Calu3 (cell line): ENCODE results near the gene TOPAZ1. TPM values are rescaled to one million over a fixed set of nuclear protein-coding genes. Genes with fewer than 3 reads are reported as not detected.

Source experiments
- BruUV-seq: library from RNA; stranded (reverse); fragments of 400-500 nt; replicated peaks from 2 replicates; lab custom pipeline; 2021; lab: Mats Ljungman, UMichigan
- CTCF ChIA-PET: fragments of 300-600 bp; sonication (Branson Sonifier 250); formaldehyde crosslinking; loops from one replicate; lab custom pipeline; 2022; ENCODE audit warnings: antibody characterized with exemption; lab: Charles Lee
- DNase-seq: peaks from one replicate; pipeline ENCODE4 v3.0.0; 2022
- H3K27ac Mint-ChIP-seq: one replicate; pipeline ENCODE4 v1.8.0; 2022; ENCODE audit warnings: mixed read lengths; ENCODE audit not compliant: unreplicated experiment
- H3K27me3 Mint-ChIP-seq: one replicate; pipeline ENCODE4 v1.8.0; 2022; ENCODE audit warnings: mixed read lengths; ENCODE audit not compliant: unreplicated experiment
- H3K36me3 Mint-ChIP-seq: one replicate; pipeline ENCODE4 v1.8.0; 2022; ENCODE audit warnings: mild to moderate bottlenecking, moderate library complexity, mixed read lengths; ENCODE audit not compliant: insufficient read depth, unreplicated experiment
- H3K4me1 Mint-ChIP-seq: one replicate; pipeline ENCODE4 v1.8.0; 2022; ENCODE audit warnings: mild to moderate bottlenecking, low read depth, mixed read lengths; ENCODE audit not compliant: unreplicated experiment
- H3K4me3 Mint-ChIP-seq: one replicate; pipeline ENCODE4 v1.8.0; 2022; ENCODE audit warnings: mild to moderate bottlenecking, low read depth, moderate library complexity, mixed read lengths; ENCODE audit not compliant: unreplicated experiment
- H3K9me3 Mint-ChIP-seq: one replicate; pipeline ENCODE4 v1.8.0; 2022; ENCODE audit warnings: low read depth, mixed read lengths; ENCODE audit not compliant: unreplicated experiment
- CTCF ChIP-seq: fragments of 200-600 bp; IDR thresholded peaks from one replicate; pipeline ENCODE4 v1.8.0; 2022; ENCODE audit warnings: antibody characterized with exemption; ENCODE audit not compliant: unreplicated experiment
- intact Hi-C: fragments of 100-400 bp; cut with micrococcal nuclease; formaldehyde crosslinking; loops from one replicate; pipeline ENCODE4 v1.10.0; 2022; ENCODE audit not compliant: unreplicated experiment
- total RNA-seq: library from RNA; stranded (reverse); gene quantifications from 2 replicates; pipeline ENCODE4 v1.2.3, GENCODE V29; 2022

Gene TOPAZ1
- total RNA-seq, 1 experiment from 2014 or later, result not detected

GRCh38 chr3:44330444-44330843 is 88.8 kb downstream of the TOPAZ1 start:
- peaks cover 23% of the 10 kb centered on the region for H3K27me3 Mint-ChIP-seq
- no peaks in the 10 kb centered on the region for H3K9me3 Mint-ChIP-seq
- CTCF ChIA-PET, result no interaction called here
- H3K27ac Mint-ChIP-seq, result no peak overlapping the region
- intact Hi-C loops, result no loop called here
- TF ChIP-seq CTCF, result no peak
- no peak overlapping the region for H3K4me3 Mint-ChIP-seq
- no peaks in the 10 kb centered on the region for H3K4me1 Mint-ChIP-seq
- no TSS peak for BruUV-seq
- DNase-seq, result no peak
- H3K36me3 Mint-ChIP-seq, result no peaks in the 10 kb centered on the region

GRCh38 chr3:44334326-44334725 is 92.6 kb downstream of the TOPAZ1 start:
- no peak for DNase-seq
- Mint-ChIP-seq H3K27me3 (peaks cover 23% of the 10 kb centered on the region), H3K9me3 (no peaks in the 10 kb centered on the region), H3K36me3 (peaks cover 23% of the 10 kb centered on the region), H3K4me1 (peaks cover 10% of the 10 kb centered on the region), H3K27ac (no peak overlapping the region), H3K4me3 (no peak overlapping the region)
- no TSS peak for BruUV-seq
- intact Hi-C loops, result no loop called here
- no peak for TF ChIP-seq CTCF
- CTCF ChIA-PET, result no interaction called here

- BruUV-seq, result no TSS peak
- CTCF ChIA-PET, result interaction anchor here (0.5 kb wide), 1 partner anchor 443 kb away, joined by 6 read pairs; no protein-coding TSS in a partner anchor
Measured at GRCh38 chr3:44337248-44337785, 95.6 kb downstream of the TOPAZ1 start.

GRCh38 chr3:44338010-44338827 is 96.5 kb downstream of the TOPAZ1 start, which contains the start of gene TCAIM:
Gene TCAIM, plus strand, starts transcription at chr3:44338766. Its CDS starts 16,017 bp downstream, at chr3:44354783.
- Mint-ChIP-seq H3K27ac (peak within 1 kb of the TSS; percentile 95), H3K9me3 (no peaks in the 10 kb centered on the region), H3K4me3 (peak within 1 kb of the TSS; percentile 96), H3K36me3 (peaks cover 37% of the 10 kb centered on the region), H3K27me3 (peaks cover 18% of the 10 kb centered on the region), H3K4me1 (peaks cover 28% of the 10 kb centered on the region)
- intact Hi-C loops, result no loop called here
- TF ChIP-seq CTCF, result no peak
- CTCF ChIA-PET, result interaction anchor here (0.5 to 1.8 kb wide), 5 partner anchors 12 to 442 kb away, joined by 3 to 6 read pairs (median 5); no protein-coding TSS in a partner anchor
- peak; percentile 97 for DNase-seq
- BruUV-seq, result no TSS peak

More at GRCh38 chr3:44337248-44337785, 95.6 kb downstream of the TOPAZ1 start:
- H3K27me3 Mint-ChIP-seq, result peaks cover 23% of the 10 kb centered on the region
- H3K4me3 Mint-ChIP-seq, result peak overlapping the region; percentile 96
- H3K36me3 Mint-ChIP-seq, result peaks cover 37% of the 10 kb centered on the region
- H3K27ac Mint-ChIP-seq, result peak overlapping the region; percentile 95
- H3K9me3 Mint-ChIP-seq, result no peaks in the 10 kb centered on the region
- intact Hi-C loops, result no loop called here
- DNase-seq, result no peak
- peaks cover 28% of the 10 kb centered on the region for H3K4me1 Mint-ChIP-seq
- no peak for TF ChIP-seq CTCF
